Mucosa of stomach (tissue), 1 donor: ENCODE results near the gene ANKRD11.

Experiments
- H3K27me3 ChIP-seq: one replicate; pipeline ENCODE4 v1.7.0; 2013; ENCODE audit warnings: mild to moderate bottlenecking, low read length; ENCODE audit not compliant: control insufficient read depth, insufficient read depth
- H3K36me3 ChIP-seq: one replicate; pipeline ENCODE4 v1.7.0; 2013; ENCODE audit warnings: low read length; ENCODE audit not compliant: control insufficient read depth, insufficient read depth
- H3K4me1 ChIP-seq: one replicate; pipeline ENCODE4 v1.7.0; 2013; ENCODE audit warnings: mild to moderate bottlenecking, low read length; ENCODE audit not compliant: control insufficient read depth, insufficient read depth
- H3K4me3 ChIP-seq: one replicate; pipeline ENCODE4 v1.7.0; 2013; ENCODE audit warnings: low read length
- H3K9ac ChIP-seq: one replicate; pipeline ENCODE4 v1.7.0; 2013; ENCODE audit warnings: mild to moderate bottlenecking, low read length, moderate library complexity
- H3K9me3 ChIP-seq: one replicate; pipeline ENCODE4 v1.7.0; 2013; ENCODE audit warnings: mild to moderate bottlenecking, low read length, moderate library complexity; ENCODE audit not compliant: control insufficient read depth
- donor health status: Pancreatic carcinoma.

Gene ANKRD11

GRCh38 chr16:89523680-89524344 is 33.5 kb upstream of the ANKRD11 start:
- H3K9me3 ChIP-seq, result no peaks in the 10 kb centered on the region
- no peak overlapping the region for H3K9ac ChIP-seq
- H3K4me1 ChIP-seq, result no peaks in the 10 kb centered on the region
- H3K4me3 ChIP-seq, result no peak overlapping the region
- H3K27me3 ChIP-seq, result no peaks in the 10 kb centered on the region
- H3K36me3 ChIP-seq, result peaks cover 21% of the 10 kb centered on the region

GRCh38 chr16:89522287-89522686 is 31.9 kb upstream of the ANKRD11 start:
- Histone ChIP-seq H3K27me3 (no peaks in the 10 kb centered on the region), H3K9me3 (no peaks in the 10 kb centered on the region), H3K36me3 (peaks cover 19% of the 10 kb centered on the region), H3K4me1 (no peaks in the 10 kb centered on the region), H3K4me3 (no peak overlapping the region), H3K9ac (no peak overlapping the region)

- Histone ChIP-seq H3K9me3 (no peaks in the 10 kb centered on the region), H3K4me3 (no peak overlapping the region), H3K9ac (no peak overlapping the region), H3K27me3 (no peaks in the 10 kb centered on the region), H3K36me3 (peaks cover 12% of the 10 kb centered on the region), H3K4me1 (no peaks in the 10 kb centered on the region)
Observed at GRCh38 chr16:89519881-89520280, 29.5 kb upstream of the ANKRD11 start.

GRCh38 chr16:89517128-89517527 is 26.8 kb upstream of the ANKRD11 start:
- no peak overlapping the region for H3K4me3 ChIP-seq
- no peaks in the 10 kb centered on the region for H3K4me1 ChIP-seq
- H3K9me3 ChIP-seq, result no peaks in the 10 kb centered on the region
- H3K36me3 ChIP-seq, result no peaks in the 10 kb centered on the region
- no peaks in the 10 kb centered on the region for H3K27me3 ChIP-seq
- H3K9ac ChIP-seq, result no peak overlapping the region

GRCh38 chr16:89512453-89512852 is 22.1 kb upstream of the ANKRD11 start:
- H3K9ac ChIP-seq, result no peak overlapping the region
- no peaks in the 10 kb centered on the region for H3K27me3 ChIP-seq
- no peaks in the 10 kb centered on the region for H3K36me3 ChIP-seq
- H3K4me3 ChIP-seq, result no peak overlapping the region
- H3K9me3 ChIP-seq, result no peaks in the 10 kb centered on the region
- H3K4me1 ChIP-seq, result peaks cover 7% of the 10 kb centered on the region

- Histone ChIP-seq H3K36me3 (no peaks in the 10 kb centered on the region), H3K4me3 (no peak overlapping the region), H3K4me1 (peaks cover 15% of the 10 kb centered on the region)
Observed at GRCh38 chr16:89511374-89511773, 21.0 kb upstream of the ANKRD11 start.

GRCh38 chr16:89510526-89510925 is 20.2 kb upstream of the ANKRD11 start:
- Histone ChIP-seq H3K36me3 (no peaks in the 10 kb centered on the region), H3K9me3 (no peaks in the 10 kb centered on the region), H3K27me3 (no peaks in the 10 kb centered on the region), H3K9ac (no peak overlapping the region), H3K4me1 (peaks cover 24% of the 10 kb centered on the region), H3K4me3 (no peak overlapping the region)

More at GRCh38 chr16:89511374-89511773, 21.0 kb upstream of the ANKRD11 start:
- Histone ChIP-seq H3K27me3 (no peaks in the 10 kb centered on the region), H3K9me3 (no peaks in the 10 kb centered on the region), H3K9ac (no peak overlapping the region)

GRCh38 chr16:89507834-89508590 is 17.7 kb upstream of the ANKRD11 start, which contains the start of gene SPG7:
Gene SPG7 (plus strand): TSS chr16:89508403. CDS start chr16:89508418, 15 bp downstream.
- Histone ChIP-seq H3K9me3 (no peaks in the 10 kb centered on the region), H3K9ac (peak within 1 kb of the TSS; percentile 83), H3K4me3 (peak within 1 kb of the TSS; percentile 45), H3K4me1 (peaks cover 36% of the 10 kb centered on the region), H3K27me3 (no peaks in the 10 kb centered on the region), H3K36me3 (no peaks in the 10 kb centered on the region)

GRCh38 chr16:89507214-89507833 is 17.0 kb upstream of the ANKRD11 start:
- Histone ChIP-seq H3K9ac (peak overlapping the region; percentile 83), H3K36me3 (no peaks in the 10 kb centered on the region), H3K27me3 (no peaks in the 10 kb centered on the region), H3K4me1 (peaks cover 43% of the 10 kb centered on the region), H3K9me3 (no peaks in the 10 kb centered on the region), H3K4me3 (peak overlapping the region; percentile 45)

- H3K4me3 ChIP-seq, result peak overlapping the region; percentile 45
- H3K27me3 ChIP-seq, result no peaks in the 10 kb centered on the region
- H3K4me1 ChIP-seq, result peaks cover 49% of the 10 kb centered on the region
- peak overlapping the region; percentile 83 for H3K9ac ChIP-seq
- H3K36me3 ChIP-seq, result no peaks in the 10 kb centered on the region
- no peaks in the 10 kb centered on the region for H3K9me3 ChIP-seq
Observed at GRCh38 chr16:89506791-89507191, 16.4 kb upstream of the ANKRD11 start.

GRCh38 chr16:89506113-89506504 is 15.7 kb upstream of the ANKRD11 start:
- no peaks in the 10 kb centered on the region for H3K27me3 ChIP-seq
- H3K9ac ChIP-seq, result peak overlapping the region; percentile 48
- H3K4me1 ChIP-seq, result peaks cover 50% of the 10 kb centered on the region
- no peak overlapping the region for H3K4me3 ChIP-seq
- no peaks in the 10 kb centered on the region for H3K9me3 ChIP-seq
- no peaks in the 10 kb centered on the region for H3K36me3 ChIP-seq
